ENCODE data around the gene REPS2. TPM values are rescaled to one million over a fixed set of nuclear protein-coding genes. Genes with fewer than 3 reads are reported as not detected.

The REPS2 gene
- total RNA-seq, 1 experiment from 2014 or later, result 9.2 TPM

- no peak for DNase-seq (ENCODE audit: low spot score)
These were observed 88.7 kb downstream of the REPS2 start for GRCh38 chrX:17035111-17035510.

GRCh38 chrX:17036171-17036961, 89.9 kb downstream of the REPS2 start:
- DNase-seq (ENCODE audit: low spot score), result no peak

- DNase-seq (ENCODE audit: low spot score), result no peak
These were observed 91.8 kb downstream of the REPS2 start for GRCh38 chrX:17038277-17038676.

- DNase-seq (ENCODE audit: low spot score), result no peak
These were observed 92.3 kb downstream of the REPS2 start for GRCh38 chrX:17038681-17039161.

- no peak for DNase-seq (ENCODE audit: low spot score)
These were observed 93.4 kb downstream of the REPS2 start for GRCh38 chrX:17039826-17040225.

- DNase-seq (ENCODE audit: low spot score), result no peak
These were observed 94.3 kb downstream of the REPS2 start for GRCh38 chrX:17040711-17041110.

- DNase-seq (ENCODE audit: low spot score), result no peak
These were observed 95.6 kb downstream of the REPS2 start for GRCh38 chrX:17042037-17042436.

- peak; percentile 89 for DNase-seq (ENCODE audit: low spot score)
These were observed 100.1 kb downstream of the REPS2 start for GRCh38 chrX:17046478-17047097.

GRCh38 chrX:17047224-17047623, 100.8 kb downstream of the REPS2 start:
- DNase-seq (ENCODE audit: low spot score), result no peak

GRCh38 chrX:17052210-17052609, 105.8 kb downstream of the REPS2 start:
- no peak for DNase-seq (ENCODE audit: low spot score)

GRCh38 chrX:17052793-17053192, 106.3 kb downstream of the REPS2 start:
- DNase-seq (ENCODE audit: low spot score), result no peak

- no peak for DNase-seq (ENCODE audit: low spot score)
These were observed 107.0 kb downstream of the REPS2 start for GRCh38 chrX:17053502-17053901.

- no peak for DNase-seq (ENCODE audit: low spot score)
These were observed 110.6 kb downstream of the REPS2 start for GRCh38 chrX:17056868-17057608.

GRCh38 chrX:17062065-17062464, 115.6 kb downstream of the REPS2 start:
- DNase-seq (ENCODE audit: low spot score), result no peak

- DNase-seq (ENCODE audit: low spot score), result no peak
These were observed 118.6 kb downstream of the REPS2 start for GRCh38 chrX:17065100-17065499.

GRCh38 chrX:17067534-17067933, 121.1 kb downstream of the REPS2 start:
- DNase-seq (ENCODE audit: low spot score), result no peak

GRCh38 chrX:17072301-17072700, 125.8 kb downstream of the REPS2 start:
- DNase-seq (ENCODE audit: low spot score), result no peak

GRCh38 chrX:17072721-17073230, 126.3 kb downstream of the REPS2 start:
- no peak for DNase-seq (ENCODE audit: low spot score)

GRCh38 chrX:17075004-17075403, 128.5 kb downstream of the REPS2 start:
- DNase-seq (ENCODE audit: low spot score), result no peak

- DNase-seq (ENCODE audit: low spot score), result no peak
These were observed 130.9 kb downstream of the REPS2 start for GRCh38 chrX:17077361-17077760.

GRCh38 chrX:17078031-17078720, 131.7 kb downstream of the REPS2 start:
- peak; percentile 28 for DNase-seq (ENCODE audit: low spot score)

- no peak for DNase-seq (ENCODE audit: low spot score)
These were observed 135.1 kb downstream of the REPS2 start for GRCh38 chrX:17081511-17081910.
